ENCODE measurements around the gene PRH1.

GRCh38 chr12:10849425-10849878, 34.6 kb downstream of the PRH1 start, which contains the start of gene PRR4:
- TF ChIP-seq CTCF (IDR thresholded peaks at IDR 0.05) (no peak), EP300 (IDR thresholded peaks at IDR 0.05) (no peak), POLR2AphosphoS5 (IDR thresholded peaks at IDR 0.05) (no peak)
